K562 (cell line): ENCODE results near the gene TTC24. TPM values are rescaled to one million over a fixed set of nuclear protein-coding genes. Genes with fewer than 3 reads are reported as not detected.

Source experiments
- ARID1B ChIP-seq: fragments of 450-650 bp; IDR thresholded peaks from 2 replicates; pipeline ENCODE4 v1.6.1; 2016; ENCODE audit warnings: antibody characterized with exemption, mild to moderate bottlenecking, inconsistent platforms
- C11orf30 ChIP-seq: fragments of 450-650 bp; IDR thresholded peaks from 2 replicates; pipeline ENCODE4 v1.6.1; 2016; ENCODE audit warnings: low read depth, mild to moderate bottlenecking
- CLOCK ChIP-seq: fragments of 250-450 bp; sonication (Bioruptor Pico); IDR thresholded peaks from 2 replicates; pipeline ENCODE4 v1.4.0; 2020; ENCODE audit warnings: mild to moderate bottlenecking, moderate library complexity, borderline replicate concordance
- EZH2 ChIP-seq: IDR thresholded peaks from 2 replicates; pipeline ENCODE4 v1.6.1; 2012; ENCODE audit warnings: low read depth, mild to moderate bottlenecking, inconsistent platforms, low read length, borderline replicate concordance
- GABPB1 ChIP-seq: sonication (generic); formaldehyde crosslinking; IDR thresholded peaks from 2 replicates; pipeline ENCODE4 v1.8.0; 2022; ENCODE audit warnings: mild to moderate bottlenecking, missing genetic modification reagents
- HBP1 ChIP-seq: fragments of 450-650 bp; formaldehyde crosslinking; IDR thresholded peaks from 2 replicates; pipeline ENCODE4 v1.4.0; 2022; ENCODE audit warnings: missing genetic modification characterization
- HDAC3 ChIP-seq: fragments of 450-650 bp; IDR thresholded peaks from 2 replicates; pipeline ENCODE4 v1.6.1; 2018; ENCODE audit warnings: borderline replicate concordance, mild to moderate bottlenecking, moderate library complexity; ENCODE audit not compliant: partially characterized antibody
- KHSRP ChIP-seq: fragments of 450-650 bp; IDR thresholded peaks from 2 replicates; pipeline ENCODE4 v1.6.1; 2017
- MEIS2 ChIP-seq: fragments of 450-650 bp; IDR thresholded peaks from 2 replicates; pipeline ENCODE4 v1.6.1; 2014; ENCODE audit warnings: mild to moderate bottlenecking; ENCODE audit not compliant: partially characterized antibody
- NUFIP1 ChIP-seq: fragments of 450-650 bp; IDR thresholded peaks from 2 replicates; pipeline ENCODE4 v1.6.1; 2018; ENCODE audit not compliant: partially characterized antibody
- OTX1 ChIP-seq: fragments of 450-650 bp; formaldehyde crosslinking; IDR thresholded peaks from 2 replicates; pipeline ENCODE4 v1.4.0; 2022; ENCODE audit warnings: mild to moderate bottlenecking
- POLR2B ChIP-seq: fragments of 450-650 bp; IDR thresholded peaks from 2 replicates; pipeline ENCODE4 v1.6.1; 2018; ENCODE audit warnings: low read depth; ENCODE audit not compliant: partially characterized antibody
- PRMT5 ChIP-seq: sonication (generic); formaldehyde crosslinking; IDR thresholded peaks from 2 replicates; pipeline ENCODE4 v1.5.0; 2020; ENCODE audit warnings: missing genetic modification reagents
- TRIM28 ChIP-seq: fragments of 450-650 bp; IDR thresholded peaks from 2 replicates; pipeline ENCODE4 v1.6.1; 2017
- ZC3H11A ChIP-seq: IDR thresholded peaks from 2 replicates; pipeline ENCODE4 v1.6.1; 2012; ENCODE audit warnings: low read depth, low read length, improper control_type of control experiment
- ZNF224 ChIP-seq: sonication (generic); formaldehyde crosslinking; IDR thresholded peaks from 2 replicates; pipeline ENCODE4 v1.8.0; 2022; ENCODE audit warnings: mild to moderate bottlenecking, missing genetic modification reagents
- ZNF232 ChIP-seq: sonication (generic); formaldehyde crosslinking; IDR thresholded peaks from 2 replicates; pipeline ENCODE4 v1.8.0; 2022; ENCODE audit warnings: mild to moderate bottlenecking, missing genetic modification reagents
- ZNF583 ChIP-seq: fragments of 250-450 bp; sonication (Bioruptor Pico); IDR thresholded peaks from 2 replicates; pipeline ENCODE4 v1.4.0; 2020
- polyA plus RNA-seq, 8 experiments: library from polyadenylated mRNA; depleted of rRNA in 4 of 8; stranded (reverse) in 5 of 8; unstranded in 3 of 8; fragments of >200 nt; fragmentation: Nextera tagmentation in 2 of 8; fragmentation: Illumina TruSeq in 1 of 8; extraction: Ambion mirVana in 2 of 8; extraction: Trizol in 1 of 8; gene quantifications; 2 replicates each; pipeline versions ENCODE4 v1.2.1 to v1.2.3, GENCODE V29; 2011 to 2014; ENCODE audit warnings: inconsistent platforms in 1 of 8, missing spikeins in 1 of 8
- total RNA-seq, 7 experiments: library from RNA; depleted of rRNA in 6 of 7; stranded (reverse); fragments of >200 nt in 6 of 7; fragmentation: Illumina TruSeq in 2 of 7; extraction: Trizol in 2 of 7; gene quantifications; 2 replicates each; pipeline versions ENCODE4 v1.2.1 to v1.2.3, GENCODE V29; 2011 to 2021; ENCODE audit warnings: low replicate concordance in 1 of 7
- TF ChIP-seq, protein P1 (sequence below): IDR thresholded peaks from 3 replicates; pipeline ENCODE4 v1.6.1; 2011; ENCODE audit warnings: borderline replicate concordance, mild to moderate bottlenecking, moderate library complexity; ENCODE audit not compliant: insufficient read length; ENCODE audit errors: extremely low read depth
- TF ChIP-seq, protein P2 (sequence below): fragments of 250-450 bp; sonication (Bioruptor Pico); IDR thresholded peaks from 2 replicates; pipeline ENCODE4 v1.8.0; 2022; ENCODE audit warnings: moderate library complexity, mild to moderate bottlenecking, inconsistent platforms

TTC24 gene
- total and polyA plus RNA-seq, 9 of the 15 experiments (the other 6 are each of a cell fraction or from before 2014, with no cell fraction given) = not detected

DNA sequence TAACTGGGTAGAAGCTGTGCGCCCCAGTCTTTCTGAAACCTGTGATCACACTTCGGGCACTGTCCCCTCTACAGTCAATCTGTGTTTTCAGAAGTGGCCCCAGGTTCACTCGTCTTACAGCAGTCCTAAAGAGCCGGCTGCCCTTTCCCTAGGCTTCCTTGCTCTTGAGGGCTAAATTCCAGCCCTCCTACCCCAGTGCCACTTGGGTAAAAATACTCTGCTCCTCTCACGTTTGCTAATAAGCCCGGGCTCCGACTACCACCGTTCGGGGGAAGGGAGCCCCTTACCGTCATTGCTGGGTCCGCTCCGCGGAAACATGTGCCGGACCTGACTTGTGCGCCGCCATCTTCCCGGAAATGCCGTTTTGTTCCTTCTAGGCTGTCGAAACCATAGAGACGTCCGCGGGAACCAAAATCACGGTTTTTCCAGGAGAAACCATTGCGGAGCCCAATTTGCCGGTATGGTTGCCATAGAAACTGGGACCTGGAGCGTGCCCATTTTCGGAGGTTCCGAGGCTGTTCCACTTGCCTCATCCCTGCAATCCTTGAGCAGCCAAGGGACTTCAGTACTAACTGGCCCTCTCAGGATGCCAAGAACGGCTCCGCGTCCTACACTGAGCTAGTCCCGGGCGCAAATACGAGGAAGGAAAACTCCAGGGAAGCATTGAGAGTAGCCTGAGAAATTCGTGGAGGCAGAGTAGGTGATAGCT is 21.8 kb downstream of the TTC24 start, which contains the start of gene GPATCH4 (continued):
- TF ChIP-seq CLOCK (CRISPR knock-in tag) = no peak
- no peak for TF ChIP-seq NUFIP1
- TF ChIP-seq ZNF224 (CRISPR knock-in tag) = no peak
- TF ChIP-seq OTX1 (CRISPR knock-in tag) = no peak
- no peak for TF ChIP-seq PRMT5 (CRISPR knock-in tag)
- TF ChIP-seq, protein P1, sequence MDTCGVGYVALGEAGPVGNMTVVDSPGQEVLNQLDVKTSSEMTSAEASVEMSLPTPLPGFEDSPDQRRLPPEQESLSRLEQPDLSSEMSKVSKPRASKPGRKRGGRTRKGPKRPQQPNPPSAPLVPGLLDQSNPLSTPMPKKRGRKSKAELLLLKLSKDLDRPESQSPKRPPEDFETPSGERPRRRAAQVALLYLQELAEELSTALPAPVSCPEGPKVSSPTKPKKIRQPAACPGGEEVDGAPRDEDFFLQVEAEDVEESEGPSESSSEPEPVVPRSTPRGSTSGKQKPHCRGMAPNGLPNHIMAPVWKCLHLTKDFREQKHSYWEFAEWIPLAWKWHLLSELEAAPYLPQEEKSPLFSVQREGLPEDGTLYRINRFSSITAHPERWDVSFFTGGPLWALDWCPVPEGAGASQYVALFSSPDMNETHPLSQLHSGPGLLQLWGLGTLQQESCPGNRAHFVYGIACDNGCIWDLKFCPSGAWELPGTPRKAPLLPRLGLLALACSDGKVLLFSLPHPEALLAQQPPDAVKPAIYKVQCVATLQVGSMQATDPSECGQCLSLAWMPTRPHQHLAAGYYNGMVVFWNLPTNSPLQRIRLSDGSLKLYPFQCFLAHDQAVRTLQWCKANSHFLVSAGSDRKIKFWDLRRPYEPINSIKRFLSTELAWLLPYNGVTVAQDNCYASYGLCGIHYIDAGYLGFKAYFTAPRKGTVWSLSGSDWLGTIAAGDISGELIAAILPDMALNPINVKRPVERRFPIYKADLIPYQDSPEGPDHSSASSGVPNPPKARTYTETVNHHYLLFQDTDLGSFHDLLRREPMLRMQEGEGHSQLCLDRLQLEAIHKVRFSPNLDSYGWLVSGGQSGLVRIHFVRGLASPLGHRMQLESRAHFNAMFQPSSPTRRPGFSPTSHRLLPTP = no peak
- no peak for TF ChIP-seq ARID1B
- TF ChIP-seq HDAC3 = peak; percentile 52
- TF ChIP-seq, protein P2, sequence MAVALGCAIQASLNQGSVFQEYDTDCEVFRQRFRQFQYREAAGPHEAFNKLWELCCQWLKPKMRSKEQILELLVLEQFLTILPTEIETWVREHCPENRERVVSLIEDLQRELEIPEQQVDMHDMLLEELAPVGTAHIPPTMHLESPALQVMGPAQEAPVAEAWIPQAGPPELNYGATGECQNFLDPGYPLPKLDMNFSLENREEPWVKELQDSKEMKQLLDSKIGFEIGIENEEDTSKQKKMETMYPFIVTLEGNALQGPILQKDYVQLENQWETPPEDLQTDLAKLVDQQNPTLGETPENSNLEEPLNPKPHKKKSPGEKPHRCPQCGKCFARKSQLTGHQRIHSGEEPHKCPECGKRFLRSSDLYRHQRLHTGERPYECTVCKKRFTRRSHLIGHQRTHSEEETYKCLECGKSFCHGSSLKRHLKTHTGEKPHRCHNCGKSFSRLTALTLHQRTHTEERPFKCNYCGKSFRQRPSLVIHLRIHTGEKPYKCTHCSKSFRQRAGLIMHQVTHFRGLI (CRISPR knock-in tag) = peak; percentile 30; the same call in 1 of the 2 replicates
- peak; percentile 51 for TF ChIP-seq POLR2B
- 0 out of 2 replicates have a peak, but pooled peaks have one; percentile 65 for TF ChIP-seq HBP1 (CRISPR knock-in tag)
- TF ChIP-seq MEIS2 = no peak
- TF ChIP-seq ZC3H11A = no peak
- TF ChIP-seq EZH2 = no peak
- no peak for TF ChIP-seq ZNF232 (CRISPR knock-in tag)
- TF ChIP-seq TRIM28 = no peak
- peak; percentile 83 for TF ChIP-seq C11orf30
- no peak for TF ChIP-seq ZNF583 (CRISPR knock-in tag)
- no peak for TF ChIP-seq KHSRP
- peak; percentile 93 for TF ChIP-seq GABPB1 (CRISPR knock-in tag)
